Adipose tissue (tissue), 3 donors: ENCODE data around the gene KLF3. TPM values are rescaled to one million over a fixed set of nuclear protein-coding genes. Genes with fewer than 3 reads are reported as not detected.

Experiments used
- H3K27ac ChIP-seq: one replicate; pipeline ENCODE4 v1.5.1; 2013; ENCODE audit warnings: low read depth, low read length
- WGBS, 3 donors: extraction: QIAGEN DNeasy Blood & Tissue Kit; methylation state at CpG; one replicate each; pipeline ENCODE4 v1.1.7; 2013; 5-methylcytosine and 5-hydroxymethylcytosine counted together
- polyA plus RNA-seq, 3 donors: library from polyadenylated mRNA; stranded (reverse); fragments of 200-250 nt; gene quantifications; one replicate each; pipeline ENCODE4 v1.2.3, GENCODE V29; 2013
- donor health status: healthy with polysubstance abuse.
- donor health status: Bipolar disorder and iron deficiency.
- donor health status: healthy.

Gene KLF3
- polyA plus RNA-seq, 3 donors, result 12.8 to 30.0 (median 23.7) TPM

DNA sequence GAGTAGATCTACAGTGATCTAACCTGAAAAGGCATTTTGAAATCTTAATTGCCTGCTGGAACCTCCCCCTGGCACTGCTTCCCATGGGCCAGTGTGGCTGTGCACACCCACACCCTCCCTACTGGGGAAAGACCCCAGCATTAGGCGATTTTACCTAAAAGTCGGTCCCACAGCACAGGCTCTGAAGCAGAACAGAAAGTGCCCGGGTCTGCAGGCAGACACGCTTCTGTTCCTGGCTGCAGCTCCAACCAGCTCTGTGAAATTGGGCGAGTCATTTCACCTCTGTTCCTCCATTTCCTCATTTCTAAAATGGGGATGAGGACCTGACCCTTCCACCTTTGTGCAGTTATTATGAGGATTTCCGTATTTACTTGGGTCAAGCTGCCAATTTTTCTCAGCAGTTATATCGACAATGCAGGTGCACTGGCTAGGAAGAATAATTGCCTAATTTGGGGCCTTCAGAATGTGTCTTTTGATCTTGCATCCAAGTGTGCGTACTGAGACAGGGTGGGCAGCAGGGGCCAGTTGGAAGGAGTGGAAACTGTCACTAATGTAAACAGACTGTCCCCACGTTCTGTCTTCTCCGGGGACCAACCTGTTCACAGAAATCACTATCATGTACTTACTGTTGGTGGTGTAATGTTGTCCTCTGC, 7.1 kb downstream of the KLF3 start:
- 23 to 35% (median 28%) methylated on average over 10 of the region's 10 CpGs for WGBS, 3 donors

DNA sequence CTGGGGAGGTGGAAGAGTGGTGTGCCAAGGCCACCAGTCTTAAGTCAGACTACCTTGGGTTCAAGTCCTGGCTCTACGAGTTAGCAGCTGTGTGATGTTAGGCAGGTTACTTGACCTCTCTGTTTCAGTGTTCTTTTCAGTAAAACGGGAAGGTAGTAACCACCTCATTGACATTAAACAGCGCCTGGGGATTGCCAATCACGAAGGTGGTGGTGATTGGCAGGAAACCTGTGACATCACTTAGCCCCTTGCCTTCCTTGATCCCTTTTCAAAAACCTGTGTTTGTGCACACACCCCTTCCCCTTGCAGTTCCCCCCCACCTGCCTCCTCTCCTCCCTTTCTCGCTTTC, 7.6 kb downstream of the KLF3 start:
- 40 to 51% (median 45%) methylated on average over 5 of the region's 5 CpGs for WGBS, 3 donors
- H3K27ac ChIP-seq, result no peak overlapping the region

More for the DNA sequence above, 7.1 kb downstream of the KLF3 start:
- H3K27ac ChIP-seq, result peak overlapping the region; percentile 59

DNA sequence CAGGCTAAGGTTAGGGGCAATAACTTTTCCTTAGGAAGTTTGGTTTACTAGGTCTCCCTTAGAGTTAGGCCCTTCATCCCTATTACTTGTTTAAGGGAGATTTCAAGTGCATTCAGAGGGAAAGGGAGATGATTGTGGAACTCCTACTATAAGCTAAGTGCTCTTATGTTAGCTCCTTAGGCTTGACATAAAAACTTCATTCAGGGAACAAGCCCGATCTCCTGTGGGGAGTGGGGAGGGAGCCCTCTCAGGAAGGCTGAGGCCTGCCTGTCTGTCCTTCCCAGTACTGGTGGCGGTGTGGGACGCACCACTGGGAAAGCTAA, 8.0 kb downstream of the KLF3 start:
- 55 to 69% (median 67%) methylated on average over 3 of the region's 3 CpGs for WGBS, 3 donors
- H3K27ac ChIP-seq, result no peak overlapping the region

DNA sequence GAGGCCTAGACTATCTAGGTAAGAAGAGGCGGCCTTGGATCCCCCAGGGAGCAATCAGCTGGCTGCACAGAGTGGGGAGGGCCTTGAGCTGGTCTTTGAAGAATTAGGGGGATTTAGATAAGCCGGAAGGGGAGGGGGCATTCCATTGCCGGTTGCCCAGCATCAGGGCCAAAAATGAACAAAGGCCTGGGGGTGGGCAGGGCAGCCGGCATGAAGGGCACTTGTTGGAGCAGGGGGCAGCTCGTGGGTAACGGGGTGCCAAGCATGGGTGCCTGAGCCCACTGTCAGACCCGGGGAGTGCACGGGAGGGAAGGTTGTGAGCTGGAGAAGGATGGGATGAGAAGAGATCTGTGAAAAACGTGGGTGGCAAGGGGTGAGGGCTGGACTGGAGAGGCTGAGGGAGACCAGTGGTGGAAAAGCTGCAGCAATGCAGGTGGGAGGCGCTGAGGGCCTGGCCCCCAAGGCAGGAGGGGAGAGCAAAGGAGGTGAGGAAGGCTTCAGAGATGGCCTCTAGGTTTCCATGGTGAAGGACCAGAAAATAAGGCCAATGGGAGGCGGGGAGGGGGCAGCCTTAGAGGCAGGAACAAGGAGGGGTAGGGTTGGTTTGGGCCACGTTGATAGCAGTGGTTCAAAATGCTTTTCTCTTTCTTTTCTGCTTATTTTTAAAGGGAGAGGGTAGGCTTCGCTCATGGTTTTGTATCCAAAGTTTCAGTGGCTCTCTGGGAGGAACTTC, 8.6 kb downstream of the KLF3 start:
- WGBS, 3 donors, result 48 to 55% (median 49%) methylated on average over 12 to 13 of the region's 13 CpGs
- peak overlapping the region; percentile 83 for H3K27ac ChIP-seq

DNA sequence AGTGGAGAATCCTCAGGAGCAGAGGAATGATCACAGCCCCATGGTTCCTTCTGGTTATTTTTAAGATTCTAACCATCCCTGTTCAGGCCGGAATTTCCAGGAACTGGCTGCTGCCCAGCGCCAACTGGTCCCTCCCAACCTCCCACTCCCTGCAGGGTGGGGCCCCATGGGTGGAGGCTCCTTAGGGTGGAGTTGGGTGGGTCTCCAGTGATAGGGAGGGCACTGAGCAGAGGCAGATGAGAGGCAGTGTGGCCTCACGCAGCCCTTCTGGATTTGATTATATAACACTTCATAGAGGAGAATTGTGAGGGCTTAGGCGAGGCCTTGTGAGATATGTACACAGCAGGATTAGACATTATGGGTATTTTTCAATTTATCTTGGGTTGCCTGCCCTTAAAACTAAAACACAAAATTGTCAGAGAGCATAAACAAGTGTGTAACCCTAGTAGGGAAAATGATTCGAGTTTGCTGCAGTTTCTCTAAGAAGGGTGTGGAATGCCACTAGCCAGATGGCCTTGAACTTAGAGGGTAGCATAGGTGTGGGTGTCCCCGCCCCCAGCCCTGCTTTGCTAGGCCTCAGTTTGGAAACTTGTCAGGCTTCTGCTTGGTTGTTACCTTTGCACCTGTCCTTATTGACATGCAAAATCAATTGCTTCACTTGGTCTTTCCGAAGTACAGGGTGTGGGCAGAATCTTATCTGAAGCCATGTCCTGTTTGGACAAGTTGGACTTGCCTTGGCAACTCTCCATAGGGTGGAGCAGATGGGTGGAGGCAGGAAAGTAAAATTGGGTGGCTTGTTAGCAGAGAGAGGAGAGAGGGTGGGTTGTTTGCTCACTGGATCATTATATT, 9.4 kb downstream of the KLF3 start:
- 8 to 28% (median 28%) methylated on average over 7 of the region's 7 CpGs for WGBS, 3 donors
- H3K27ac ChIP-seq, result peak overlapping the region; percentile 83

DNA sequence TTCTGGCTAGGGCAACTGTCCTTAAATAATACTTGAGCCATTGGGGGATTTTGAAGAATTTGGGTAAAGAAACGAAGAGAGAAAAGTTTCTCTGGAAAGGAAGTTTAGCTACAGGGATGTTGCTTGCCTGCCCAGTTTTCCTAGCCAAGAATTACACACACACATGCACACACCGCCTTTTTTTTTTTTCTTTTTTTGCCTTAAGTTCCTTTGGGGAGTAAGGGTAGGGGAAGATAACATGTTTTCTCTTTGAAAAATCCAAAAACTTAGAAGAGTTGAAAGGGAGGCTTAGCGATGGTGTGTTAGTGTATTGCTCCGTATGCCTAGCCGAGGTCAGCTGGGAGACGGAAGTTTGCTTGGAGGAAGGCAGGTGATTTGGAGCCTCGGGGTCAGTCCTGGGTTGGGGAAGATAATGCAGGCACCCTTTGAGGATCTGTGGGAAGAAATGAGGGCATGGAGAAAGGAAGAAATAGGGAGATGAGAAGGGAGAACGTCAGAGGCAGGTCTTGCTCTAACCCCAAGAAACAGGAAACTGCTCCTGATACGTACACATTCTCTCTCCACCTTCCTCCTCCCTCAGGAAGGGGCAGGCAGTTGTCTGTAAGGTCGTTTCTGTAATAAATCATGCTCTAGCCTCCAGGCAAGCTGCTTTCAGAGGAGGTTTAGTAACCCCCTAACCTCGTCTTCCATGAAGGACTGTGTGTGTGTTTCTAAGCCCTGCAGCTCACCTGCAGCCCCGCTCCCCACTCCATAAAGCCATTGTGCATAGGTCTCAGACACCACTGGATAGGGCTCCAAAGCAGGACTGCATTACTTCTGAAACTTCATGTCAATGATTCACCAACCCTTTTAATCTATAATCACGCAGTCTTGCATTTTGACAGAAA, 10.5 kb downstream of the KLF3 start:
- WGBS, 3 donors, result 14 to 18% (median 14%) methylated on average over 13 of the region's 13 CpGs
- no peak overlapping the region for H3K27ac ChIP-seq

DNA sequence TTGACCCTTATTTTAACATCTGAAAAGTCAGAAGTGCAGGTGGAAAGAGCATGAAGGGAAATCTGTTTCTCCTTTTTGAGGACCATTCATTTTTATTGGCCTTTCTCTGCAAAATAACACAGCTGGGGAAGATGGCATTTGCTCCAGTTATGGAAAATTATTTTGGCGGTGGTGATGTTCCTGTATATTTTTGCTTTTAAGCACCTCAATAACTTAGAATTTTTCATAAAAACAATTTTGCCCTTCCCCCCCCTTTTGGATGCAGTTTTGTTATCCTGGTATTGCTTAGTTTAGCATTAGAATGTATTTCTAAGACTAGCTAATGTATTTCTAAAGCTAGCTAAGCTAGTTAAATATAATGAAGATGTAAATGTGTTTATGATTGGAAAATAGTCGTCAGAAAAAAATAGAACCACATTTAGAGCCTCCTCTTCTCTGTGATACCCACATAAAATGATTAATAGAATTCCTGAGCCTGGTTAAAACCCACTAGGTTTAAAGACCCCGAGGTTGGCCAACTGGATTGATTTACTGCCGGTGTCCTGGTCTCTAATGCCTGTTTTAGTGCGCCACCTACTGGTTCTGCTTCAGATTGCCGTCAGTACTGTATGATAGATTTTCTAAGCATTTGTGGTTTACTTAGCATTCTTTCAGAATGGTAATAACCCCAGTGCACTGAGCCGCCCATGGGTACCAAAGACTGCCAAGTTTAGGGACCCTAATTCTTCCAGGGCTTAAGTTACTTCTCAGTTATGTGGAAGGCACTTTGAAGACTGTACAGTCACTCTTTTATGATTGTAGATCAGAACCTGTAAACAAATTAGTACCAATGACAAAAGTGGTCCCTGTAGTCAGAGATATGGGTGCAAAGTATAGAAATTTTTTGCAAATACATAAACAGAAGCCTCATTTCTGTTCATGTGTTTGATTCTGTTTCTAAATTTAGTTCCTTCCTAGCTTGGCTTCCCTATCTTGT, 11.4 kb downstream of the KLF3 start:
- H3K27ac ChIP-seq, result no peak overlapping the region
- 6 to 8% (median 6%) methylated on average over 7 of the region's 7 CpGs for WGBS, 3 donors

DNA sequence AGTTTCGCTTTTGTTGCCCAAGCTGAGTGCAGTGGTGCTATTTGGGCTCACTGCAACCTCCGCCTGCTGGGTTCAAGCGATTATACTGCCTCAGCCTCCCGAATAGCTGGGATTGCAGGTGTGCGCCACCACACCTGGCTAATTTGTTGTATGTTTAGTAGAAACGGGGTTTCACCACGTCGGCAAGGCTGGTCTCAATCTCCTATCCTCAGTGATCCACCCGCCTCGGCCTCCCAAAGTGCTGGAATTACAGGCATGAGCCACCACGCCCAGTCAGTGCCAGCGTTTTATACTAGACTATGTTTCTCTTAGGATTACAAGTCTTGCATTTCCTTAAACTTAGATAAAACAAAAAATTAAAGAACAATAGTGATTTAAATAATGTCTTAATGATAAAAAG, 13.0 kb downstream of the KLF3 start:
- no peak overlapping the region for H3K27ac ChIP-seq
- WGBS, 3 donors, result 82 to 88% (median 84%) methylated on average over 12 of the region's 12 CpGs

DNA sequence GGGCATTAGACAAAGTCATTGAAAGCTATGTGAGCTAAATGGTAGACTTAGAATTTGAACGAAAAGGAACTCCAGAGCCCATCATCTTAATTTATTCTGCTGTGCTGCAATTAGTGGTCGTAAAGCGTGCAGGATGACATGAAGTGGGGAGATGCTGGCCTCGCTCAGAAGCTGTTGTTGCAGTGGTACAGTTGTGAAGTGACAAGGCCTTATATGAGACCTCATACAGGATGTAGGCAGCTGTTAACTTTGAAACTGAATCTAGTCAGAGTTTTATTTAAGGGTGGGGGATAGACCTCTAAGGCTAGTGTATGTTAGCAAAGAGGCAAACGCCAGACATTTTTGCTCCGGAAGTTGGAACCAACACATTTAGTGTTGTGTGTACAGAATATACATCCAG, 13.4 kb downstream of the KLF3 start:
- H3K27ac ChIP-seq, result no peak overlapping the region
- 67 to 75% (median 74%) methylated on average over 6 of the region's 6 CpGs for WGBS, 3 donors

DNA sequence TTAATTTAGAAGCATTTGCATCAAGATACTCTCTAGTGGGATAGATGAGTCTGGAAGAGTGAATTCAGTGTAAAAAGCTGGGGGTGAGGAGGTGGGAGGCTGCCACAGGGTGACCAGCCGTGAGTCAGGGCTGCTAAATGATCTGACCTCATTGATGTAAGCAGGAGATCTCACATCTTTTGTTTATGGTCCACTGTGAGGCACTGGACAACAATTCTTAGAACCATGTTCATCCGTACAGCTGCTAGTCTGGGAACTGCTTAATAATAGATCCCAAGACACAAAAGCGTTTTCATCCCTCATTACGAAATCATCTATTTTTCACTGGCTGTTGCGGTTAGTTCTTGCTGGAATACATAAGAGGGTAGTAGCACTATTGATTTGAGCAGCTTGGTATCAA, 14.1 kb downstream of the KLF3 start:
- H3K27ac ChIP-seq, result no peak overlapping the region
- 33 to 56% (median 47%) methylated on average over 5 of the region's 5 CpGs for WGBS, 3 donors

DNA sequence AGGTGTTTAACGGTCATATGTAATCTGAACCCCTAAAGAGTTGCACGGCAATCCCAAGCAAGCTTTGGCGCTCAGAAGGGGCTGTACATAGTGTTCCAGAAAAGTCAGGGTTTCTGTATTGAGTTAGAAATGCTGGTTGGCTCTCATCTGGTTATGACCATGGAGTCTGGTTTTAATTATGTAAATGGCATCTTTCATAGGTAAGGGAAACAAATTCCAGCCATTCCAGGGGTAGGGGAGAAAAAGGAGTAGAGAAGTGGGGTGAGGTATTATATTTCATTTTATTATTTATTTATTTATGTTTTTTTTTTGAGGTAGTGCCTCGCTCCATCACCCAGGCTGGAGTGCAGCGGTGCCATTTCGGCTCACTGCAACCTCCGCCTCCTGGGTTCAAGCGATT, 15.9 kb downstream of the KLF3 start:
- WGBS, 3 donors, result 95 to 96% (median 96%) methylated on average over 8 of the region's 8 CpGs
- H3K27ac ChIP-seq, result no peak overlapping the region

DNA sequence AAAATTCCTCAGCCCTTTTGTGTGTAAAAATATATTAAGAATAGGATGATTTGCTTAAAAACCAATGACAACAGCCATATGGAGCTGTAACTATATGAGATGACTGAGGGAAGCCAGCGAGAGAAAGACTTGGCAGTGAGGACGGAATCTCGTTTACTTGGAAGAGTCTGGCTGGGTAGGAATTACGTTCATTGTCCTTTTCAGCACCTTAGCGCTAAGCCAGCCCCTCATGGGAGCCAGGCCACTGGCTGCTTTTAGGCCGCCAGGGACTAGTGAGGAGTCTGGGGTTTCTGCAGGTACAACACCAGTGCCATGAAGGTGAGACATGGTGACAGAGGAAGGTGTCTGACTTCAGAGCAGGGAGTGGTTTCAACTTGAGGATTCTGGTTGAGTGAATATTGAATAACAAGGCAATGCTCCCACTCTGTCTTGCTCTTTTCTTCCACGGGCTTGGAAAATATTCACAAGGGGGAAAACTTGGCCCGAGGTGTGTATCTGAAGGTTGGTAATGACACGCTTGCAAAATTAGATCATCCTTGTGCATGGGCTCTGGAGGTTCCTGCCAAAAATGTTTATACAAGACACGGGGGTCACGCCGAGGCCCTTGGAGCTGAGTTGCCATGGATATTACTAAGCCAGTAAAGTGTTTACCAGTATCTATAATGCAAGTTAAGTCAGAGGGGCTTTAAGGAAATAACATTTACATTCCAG, 17.4 kb downstream of the KLF3 start:
- H3K27ac ChIP-seq, result no peak overlapping the region
- WGBS, 3 donors, result 51 to 77% (median 59%) methylated on average over 12 of the region's 12 CpGs

DNA sequence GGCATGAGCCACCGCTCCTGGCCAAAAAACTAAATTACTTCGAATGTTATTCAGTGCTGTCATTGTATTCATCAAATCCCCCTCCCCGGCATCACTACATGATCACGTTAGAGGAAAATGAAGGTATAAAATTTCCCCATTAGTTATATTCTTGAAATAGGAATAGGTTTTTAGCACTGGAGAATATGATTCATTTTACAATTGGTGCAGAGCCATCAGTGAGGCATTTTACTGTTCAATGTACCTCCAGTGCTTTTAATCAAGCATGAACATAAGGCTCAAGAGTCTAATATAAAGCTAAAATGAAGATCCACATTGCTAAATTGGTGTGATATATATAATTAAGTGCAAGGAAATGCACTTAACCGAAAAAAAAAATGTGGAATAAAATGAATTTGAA, 18.3 kb downstream of the KLF3 start:
- WGBS, 3 donors, result 68 to 86% (median 72%) methylated on average over 5 of the region's 5 CpGs
- no peak overlapping the region for H3K27ac ChIP-seq

DNA sequence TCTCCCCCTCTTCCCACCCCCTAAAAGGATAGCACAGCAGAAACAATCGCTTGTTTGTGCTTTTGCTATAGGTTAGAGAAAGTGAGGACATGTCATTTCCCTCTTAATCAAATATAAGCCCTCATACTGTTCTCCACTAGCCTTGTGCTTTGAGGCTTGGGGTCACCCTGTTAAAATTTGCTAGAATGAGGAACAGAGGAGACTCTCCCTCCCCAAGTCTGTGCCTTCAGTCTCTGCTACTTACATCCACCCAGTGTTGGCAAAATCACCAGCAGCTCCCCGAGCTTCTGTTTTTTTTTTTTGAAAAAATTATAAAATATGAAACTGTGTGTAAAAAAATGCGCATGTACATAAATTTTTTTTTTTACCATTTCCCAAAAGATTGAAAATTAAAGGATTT, 19.3 kb downstream of the KLF3 start:
- WGBS, 3 donors, result 70 to 75% (median 75%) methylated on average over 3 of the region's 3 CpGs
- no peak overlapping the region for H3K27ac ChIP-seq

DNA sequence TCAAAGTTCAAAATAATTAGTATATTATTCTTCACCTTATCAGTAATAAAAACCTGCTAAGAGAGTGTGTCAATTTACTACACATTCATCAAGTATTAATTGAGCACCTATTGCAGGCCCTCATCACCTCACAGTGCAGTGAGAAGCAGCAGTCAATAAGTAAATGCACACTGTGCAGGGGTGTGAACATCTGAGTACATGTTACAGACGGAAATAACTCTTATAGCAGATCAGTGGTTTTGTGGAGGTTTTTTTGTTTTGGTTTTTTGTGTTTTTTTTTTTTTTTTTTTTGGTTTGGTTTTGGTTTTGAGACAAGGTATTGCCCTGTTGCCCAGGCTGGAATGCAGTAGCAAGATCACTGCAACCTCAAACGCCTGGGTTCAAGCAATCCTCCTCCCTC, 20.3 kb downstream of the KLF3 start:
- WGBS, 3 donors, result 80 to 86% (median 81%) methylated on average over 2 of the region's 2 CpGs
- H3K27ac ChIP-seq, result no peak overlapping the region

DNA sequence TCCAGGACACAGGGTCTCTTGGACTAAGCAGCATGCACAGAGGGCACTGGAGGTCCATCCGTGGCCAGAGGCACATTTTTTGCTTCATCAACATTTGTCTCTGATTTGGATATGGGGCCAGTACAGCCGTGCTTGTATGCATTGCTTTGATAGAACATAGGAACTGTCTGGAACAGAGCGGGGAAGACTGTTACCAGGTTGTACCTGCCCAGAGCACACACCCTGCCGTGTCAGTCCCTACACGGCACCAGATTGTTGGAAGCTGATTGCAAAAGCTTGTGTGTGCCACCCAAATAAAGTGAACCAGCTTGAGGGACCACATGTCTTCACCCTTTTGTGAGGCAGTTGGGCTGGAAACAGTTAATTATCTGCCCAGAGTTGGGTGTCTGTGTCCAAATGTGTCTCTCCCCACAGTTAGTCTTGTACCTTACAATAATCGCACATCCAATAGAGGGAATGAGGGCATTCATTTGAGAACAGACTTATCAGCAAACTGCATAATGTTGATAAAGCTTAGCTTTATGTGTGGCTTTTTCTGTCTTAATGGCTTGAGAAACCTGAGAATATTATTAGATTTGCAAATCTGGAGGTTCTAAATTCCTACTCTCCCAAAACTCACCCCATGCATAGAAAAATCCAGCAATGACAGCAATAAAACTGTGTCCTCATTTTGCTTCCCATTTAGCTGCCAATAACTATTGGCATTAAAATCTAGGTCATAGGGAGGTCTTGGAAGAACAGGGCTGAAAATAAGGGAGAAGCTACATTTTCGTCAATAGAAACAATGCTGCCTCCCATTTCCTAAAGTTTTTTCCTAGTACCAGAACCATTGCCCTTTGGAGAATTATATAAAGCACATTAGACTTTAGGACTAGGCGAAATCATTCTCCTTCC, 21.2 kb downstream of the KLF3 start:
- WGBS, 3 donors, result 51 to 64% (median 52%) methylated on average over 8 of the region's 8 CpGs
- H3K27ac ChIP-seq, result no peak overlapping the region
